ENCODE measurements around the gene ZNF536.

DNA sequence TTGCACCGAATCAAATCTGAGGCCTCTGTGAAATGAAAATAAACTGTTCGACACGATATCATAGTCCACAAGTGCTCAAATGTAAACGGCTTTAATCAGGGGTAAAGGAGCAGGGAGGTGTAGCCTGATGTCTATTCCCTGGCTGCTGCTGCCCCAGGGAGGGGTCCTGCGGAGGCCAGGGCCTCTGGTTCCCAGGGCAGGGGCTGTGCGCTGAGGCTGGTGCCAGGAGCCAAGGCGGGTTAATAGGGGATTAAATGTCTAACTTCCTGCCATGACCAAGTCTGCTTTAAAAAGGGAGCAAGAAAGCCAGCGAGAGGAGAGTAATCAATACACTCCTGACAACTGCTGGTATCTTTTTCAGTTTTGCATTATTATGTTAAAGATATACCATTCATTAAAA, 59.4 kb downstream of the ZNF536 start:
- TF ChIP-seq, protein P1, sequence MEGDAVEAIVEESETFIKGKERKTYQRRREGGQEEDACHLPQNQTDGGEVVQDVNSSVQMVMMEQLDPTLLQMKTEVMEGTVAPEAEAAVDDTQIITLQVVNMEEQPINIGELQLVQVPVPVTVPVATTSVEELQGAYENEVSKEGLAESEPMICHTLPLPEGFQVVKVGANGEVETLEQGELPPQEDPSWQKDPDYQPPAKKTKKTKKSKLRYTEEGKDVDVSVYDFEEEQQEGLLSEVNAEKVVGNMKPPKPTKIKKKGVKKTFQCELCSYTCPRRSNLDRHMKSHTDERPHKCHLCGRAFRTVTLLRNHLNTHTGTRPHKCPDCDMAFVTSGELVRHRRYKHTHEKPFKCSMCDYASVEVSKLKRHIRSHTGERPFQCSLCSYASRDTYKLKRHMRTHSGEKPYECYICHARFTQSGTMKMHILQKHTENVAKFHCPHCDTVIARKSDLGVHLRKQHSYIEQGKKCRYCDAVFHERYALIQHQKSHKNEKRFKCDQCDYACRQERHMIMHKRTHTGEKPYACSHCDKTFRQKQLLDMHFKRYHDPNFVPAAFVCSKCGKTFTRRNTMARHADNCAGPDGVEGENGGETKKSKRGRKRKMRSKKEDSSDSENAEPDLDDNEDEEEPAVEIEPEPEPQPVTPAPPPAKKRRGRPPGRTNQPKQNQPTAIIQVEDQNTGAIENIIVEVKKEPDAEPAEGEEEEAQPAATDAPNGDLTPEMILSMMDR (IDR thresholded peaks at IDR 0.05), result no peak
- TF ChIP-seq POLR2A (IDR thresholded peaks at IDR 0.05) (no peak), EP300 (IDR thresholded peaks at IDR 0.05) (no peak)

Data from tibial nerve (tissue), 4 donors.